DMS153 (cell line): ENCODE data around the gene KRTAP22-1.

ENCODE experiments used
- DNase-seq: peaks from one replicate; lab custom pipeline; 2025; lab: John Stamatoyannopoulos, UW

The KRTAP22-1 gene

DNA sequence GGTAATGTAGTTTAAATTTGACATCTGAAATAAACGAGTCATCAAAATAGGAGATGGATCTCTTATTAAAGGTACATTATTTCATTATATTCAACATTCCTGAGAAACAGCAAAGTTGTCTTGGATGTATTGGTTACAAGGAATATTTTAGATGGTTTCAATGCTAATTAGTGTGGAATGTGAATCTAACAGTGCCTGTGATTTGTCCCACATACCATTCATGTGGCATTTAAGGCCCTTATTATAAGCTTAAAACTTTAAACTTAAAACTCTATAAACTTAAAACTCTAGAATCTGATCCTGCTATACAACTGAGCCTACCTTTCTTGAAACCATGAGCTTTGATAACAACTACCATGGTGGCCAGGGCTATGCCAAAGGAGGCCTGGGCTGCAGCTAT is at the start of gene KRTAP22-1:
TSS of gene KRTAP22-1 (plus strand) at position 301 of the 400 bp plus-strand sequence.
- no peak for DNase-seq

DNA sequence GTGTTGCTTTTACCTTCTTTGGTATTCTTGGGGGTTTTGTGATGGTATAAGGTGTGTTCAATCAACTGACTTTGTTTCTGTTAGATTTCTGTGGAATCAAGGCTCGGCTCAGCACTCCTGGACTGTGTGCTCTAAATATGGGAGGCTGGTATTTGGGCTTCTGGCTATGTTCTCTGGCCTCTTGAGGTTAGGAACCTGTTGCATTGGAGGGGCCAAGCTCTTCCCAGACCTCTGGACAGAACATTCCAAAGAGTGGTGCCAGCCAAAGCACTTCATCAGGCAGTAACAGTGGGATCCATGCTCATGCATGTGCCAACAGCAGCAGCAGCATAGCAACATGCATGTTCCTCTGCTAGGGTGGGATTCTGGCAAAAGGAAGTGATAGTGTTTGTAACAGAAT is 48.1 kb upstream of the KRTAP22-1 start:
- DNase-seq: no peak

DNA sequence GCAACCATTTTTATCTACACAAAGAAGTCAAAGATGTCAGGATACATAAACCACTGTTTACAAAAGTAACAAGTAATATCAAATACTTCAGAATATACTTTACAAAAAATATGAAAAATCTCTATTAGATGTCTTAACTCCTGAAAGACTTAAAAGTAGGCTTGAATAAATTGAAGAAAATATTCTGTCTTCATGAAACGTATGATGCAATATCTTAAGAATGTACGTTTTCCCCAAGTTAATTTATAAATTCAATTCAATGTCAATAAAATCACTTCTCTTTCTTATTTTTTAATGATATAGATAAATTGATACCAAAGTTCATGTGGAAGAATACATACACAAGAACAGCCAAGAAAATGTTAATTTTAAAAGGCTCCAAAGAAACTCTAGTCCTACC is 45.8 kb upstream of the KRTAP22-1 start:
- no peak for DNase-seq

DNA sequence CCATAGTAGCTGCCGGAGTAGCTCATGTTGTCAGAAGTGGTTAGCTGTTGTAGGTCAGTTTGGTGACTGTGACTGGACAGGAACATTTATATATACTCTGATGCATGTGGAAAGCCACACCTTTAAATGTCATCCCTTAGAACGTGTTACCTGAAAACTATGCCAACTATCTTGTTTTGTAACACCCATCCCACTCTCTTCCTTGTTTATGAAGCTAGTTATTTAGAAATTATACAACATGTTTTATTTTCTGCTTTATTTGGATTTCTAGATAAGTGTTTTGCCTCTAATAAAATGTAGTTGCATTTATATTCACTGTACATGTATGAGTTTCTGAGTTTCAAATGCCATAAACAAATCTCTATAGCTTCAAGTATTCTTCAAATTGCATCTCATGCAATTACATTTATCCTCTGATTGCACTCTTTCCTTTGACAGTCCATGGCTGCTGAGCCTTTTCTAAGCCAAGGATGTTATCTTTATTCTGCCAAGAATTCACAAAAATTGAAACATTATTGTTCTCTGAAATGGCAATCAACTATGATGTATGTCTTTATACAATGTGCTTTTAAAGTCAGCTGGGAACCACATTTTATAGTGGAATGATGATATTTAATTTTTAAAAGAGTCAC is 39.5 kb upstream of the KRTAP22-1 start, which contains the start of gene KRTAP19-7:
TSS of gene KRTAP19-7 (minus strand) at position 51 of the 632 bp plus-strand sequence. CDS start at position 26, 25 bp downstream.
- no peak for DNase-seq

DNA sequence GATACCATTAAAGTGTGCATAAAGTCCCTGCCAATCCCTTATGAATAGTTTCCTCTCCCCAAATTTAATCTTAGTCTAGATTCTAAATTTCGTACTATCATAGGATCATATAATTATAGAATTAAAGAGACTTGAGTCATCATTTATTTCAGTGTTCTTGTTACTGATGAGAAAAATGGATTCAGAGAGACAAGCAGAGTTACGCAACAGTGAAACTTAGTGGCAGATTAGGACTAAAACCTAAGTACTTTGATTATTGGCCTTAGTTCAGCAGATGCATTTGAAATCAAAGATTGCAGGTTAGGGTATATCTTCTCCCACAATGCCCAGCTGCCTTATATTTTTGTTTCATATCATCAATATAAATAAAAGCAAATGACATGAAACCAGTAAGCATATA is 38.9 kb upstream of the KRTAP22-1 start:
- no peak for DNase-seq

DNA sequence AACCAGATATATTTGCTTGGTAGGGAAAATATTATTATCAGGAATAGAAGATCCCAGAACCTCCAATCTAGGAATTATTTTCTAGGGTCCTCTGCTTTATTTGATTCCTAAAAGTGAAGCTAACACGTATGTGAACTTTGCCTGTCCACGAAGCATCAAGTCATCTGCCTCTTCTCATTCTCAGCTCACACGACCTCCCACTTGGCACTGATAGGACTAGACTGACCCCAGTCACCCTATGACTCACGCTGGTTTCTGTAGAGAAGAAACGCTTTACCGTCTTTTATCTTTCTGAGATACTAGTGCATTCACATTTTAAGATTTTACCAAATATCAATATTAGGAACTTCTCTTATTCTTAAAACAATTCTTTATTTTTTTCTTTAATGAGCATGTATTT is 37.8 kb upstream of the KRTAP22-1 start:
- no peak for DNase-seq

DNA sequence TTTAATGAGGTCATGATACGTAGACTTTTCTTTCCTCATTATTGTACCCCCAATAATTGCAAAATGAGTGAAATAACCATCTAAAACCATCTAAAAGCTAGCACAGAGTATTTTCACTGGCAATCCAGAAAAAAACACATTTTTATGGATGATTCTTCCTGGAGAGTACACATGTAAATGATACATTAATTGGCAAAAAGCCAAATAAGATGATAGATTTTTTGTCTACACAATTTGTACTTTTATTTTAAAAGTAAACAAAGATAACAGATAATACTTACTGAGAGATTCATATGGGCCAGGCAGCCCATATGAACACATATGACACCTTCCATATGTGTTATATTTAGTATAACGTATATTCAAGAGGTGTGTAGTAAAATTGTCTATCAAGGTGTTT is 37.3 kb upstream of the KRTAP22-1 start:
- DNase-seq: no peak

DNA sequence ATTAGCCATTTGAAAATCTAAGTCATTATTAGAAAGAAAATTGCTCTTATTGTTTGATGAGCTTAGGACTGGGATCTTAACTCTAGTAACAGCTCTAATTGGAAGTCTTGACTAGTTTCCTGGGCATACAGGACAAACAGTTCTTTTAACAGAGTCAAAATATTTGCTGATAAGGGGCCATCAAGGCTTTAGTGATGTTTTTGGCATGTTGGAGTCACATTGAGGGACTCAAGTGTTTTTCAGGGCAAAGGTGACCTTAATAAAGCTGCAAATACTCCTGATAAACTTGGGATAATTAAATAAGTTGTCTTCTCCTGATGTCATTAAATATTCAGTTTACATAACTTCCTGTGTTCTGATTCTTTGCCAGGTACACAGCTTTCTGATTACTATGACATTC is 33.3 kb upstream of the KRTAP22-1 start:
- DNase-seq: no peak

DNA sequence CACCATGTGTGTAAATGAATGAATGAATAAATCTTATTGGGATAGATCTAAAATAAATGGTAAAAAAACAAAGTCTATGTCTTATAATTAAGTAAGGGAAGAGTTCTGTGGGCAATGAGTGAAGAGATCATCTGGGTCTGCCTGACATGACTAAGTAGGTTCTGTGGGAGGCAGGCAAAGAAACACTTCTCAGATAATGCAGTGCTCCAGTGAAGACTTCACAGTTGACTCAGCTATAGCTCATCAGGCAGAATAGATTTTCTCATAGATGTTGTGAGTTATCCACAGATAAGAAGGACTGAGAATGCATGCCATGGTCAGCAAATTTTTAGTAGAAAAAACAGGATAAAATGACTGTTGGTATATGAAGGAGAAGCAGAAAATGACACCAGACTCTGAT is 23.1 kb upstream of the KRTAP22-1 start:
- no peak for DNase-seq

DNA sequence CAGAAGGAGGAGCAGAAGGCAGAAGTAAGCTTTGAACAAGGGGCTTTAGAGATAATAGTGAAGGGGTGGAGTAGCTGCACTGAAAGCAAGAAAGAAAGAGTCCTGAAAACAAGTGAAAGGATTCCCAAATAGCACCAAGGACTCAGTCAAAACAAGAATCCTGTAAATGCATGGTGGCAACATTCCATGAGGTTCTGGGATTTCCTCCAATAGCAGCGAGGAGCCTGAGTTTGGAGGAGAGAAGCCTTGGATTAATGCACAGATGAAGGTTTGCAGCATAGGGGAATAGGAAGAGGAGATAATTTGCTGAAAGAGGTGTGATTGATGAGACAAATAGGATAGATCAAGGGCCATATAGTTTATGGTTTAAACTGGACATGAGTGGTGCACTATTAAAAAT is 21.5 kb upstream of the KRTAP22-1 start:
- no peak for DNase-seq

DNA sequence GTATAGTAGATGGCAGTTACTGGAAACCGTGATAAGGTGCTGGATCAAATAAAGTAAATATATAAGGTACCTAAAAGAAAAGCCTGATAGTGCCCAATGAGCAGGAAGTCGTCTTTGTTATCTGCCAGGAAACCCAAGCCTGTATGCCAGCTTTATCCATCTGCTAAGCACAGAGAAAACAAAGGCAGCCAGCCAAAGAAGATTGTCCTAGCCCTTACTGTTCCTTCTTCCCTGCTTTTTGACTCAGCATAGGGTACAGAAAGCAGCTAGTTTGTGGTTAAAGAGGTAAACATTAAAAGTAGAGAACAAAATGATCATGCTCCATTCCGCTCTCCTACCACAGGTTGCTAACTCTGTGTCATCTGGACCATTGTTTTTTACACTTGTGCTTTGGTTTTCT is 20.8 kb upstream of the KRTAP22-1 start:
- no peak for DNase-seq

DNA sequence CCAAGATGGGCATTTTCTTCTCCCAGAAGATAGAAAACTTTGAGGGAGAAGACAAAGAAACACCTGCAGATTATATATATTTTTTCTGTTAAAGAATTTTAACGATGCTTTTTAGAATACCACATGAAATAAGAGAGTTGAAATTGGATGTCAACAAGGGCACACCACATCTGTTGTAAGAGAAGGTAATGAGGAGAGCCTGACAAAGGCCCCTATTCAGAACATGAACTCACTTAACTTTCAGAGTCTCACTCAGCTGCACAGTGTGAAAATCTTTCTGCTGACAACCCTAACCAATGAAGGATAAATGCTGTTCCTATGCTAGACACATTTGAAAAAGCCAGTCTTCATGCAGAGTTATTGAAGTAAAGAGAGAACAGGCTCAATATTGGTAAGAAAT is 18.0 kb upstream of the KRTAP22-1 start:
- no peak for DNase-seq

DNA sequence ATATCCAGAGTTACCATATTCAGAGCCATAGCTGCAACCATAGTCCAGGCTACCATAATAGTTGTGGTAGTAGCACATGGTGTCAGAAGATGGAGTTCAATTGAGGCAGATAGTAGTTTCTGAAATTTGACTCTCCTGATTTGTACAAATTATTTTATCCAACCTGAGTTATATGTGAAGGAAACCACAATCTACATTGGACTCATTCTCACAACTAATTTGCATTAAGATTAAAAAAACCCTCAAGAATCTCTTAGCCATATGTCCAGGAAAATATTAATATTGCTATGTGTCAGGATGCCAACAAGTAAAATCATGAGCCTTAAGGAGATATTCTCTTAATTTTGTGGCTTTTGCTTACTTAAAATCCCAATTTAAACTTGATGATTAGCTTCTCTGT is 10.6 kb upstream of the KRTAP22-1 start, which contains the start of gene KRTAP22-2:
TSS of gene KRTAP22-2 (minus strand) at position 101 of the 400 bp plus-strand sequence.
- DNase-seq: no peak

DNA sequence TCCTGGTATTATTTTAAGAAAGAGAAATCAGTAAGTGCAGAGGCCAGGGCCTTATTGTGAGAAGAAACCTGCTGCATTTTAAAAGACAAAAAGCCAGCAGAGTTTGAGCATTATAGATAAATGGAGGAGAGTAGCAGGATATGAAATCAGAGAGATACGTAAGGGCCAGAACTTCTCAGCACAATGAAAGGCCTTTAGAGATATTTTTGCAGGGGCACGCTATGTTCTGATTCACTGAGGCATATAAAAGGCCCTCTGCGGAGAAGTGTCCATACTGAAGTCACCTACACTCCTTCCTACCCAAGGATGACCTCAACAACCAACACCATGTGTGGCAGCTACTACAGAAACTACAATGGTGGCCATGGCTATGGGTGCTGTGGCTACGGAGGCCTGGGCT is 8.7 kb upstream of the KRTAP22-1 start, which contains the start of gene KRTAP6-3:
TSS of gene KRTAP6-3 (plus strand) at position 301 of the 400 bp plus-strand sequence. CDS start at position 307, 6 bp downstream.
- no peak for DNase-seq

DNA sequence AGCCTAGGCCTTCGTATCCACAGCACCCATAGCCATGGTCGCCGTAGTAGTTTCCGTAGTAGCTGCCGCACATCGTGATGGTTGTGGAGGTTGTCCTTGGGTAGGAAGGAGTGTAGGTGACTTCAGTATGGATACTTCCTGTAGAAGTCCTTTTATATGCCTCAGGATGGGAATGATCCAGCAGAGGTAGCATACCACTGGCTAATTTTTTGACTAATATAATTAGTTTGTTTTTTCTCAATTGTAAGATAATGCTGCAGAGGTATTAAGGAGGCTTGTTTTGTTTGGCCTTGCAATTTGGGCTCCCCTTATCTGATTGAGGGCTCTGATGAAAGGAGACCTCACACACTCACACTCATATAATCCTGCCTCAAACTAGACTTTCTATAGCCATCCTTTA is 2.1 kb upstream of the KRTAP22-1 start, which contains the start of gene KRTAP6-2:
TSS of gene KRTAP6-2 (minus strand) at position 101 of the 400 bp plus-strand sequence. CDS start at position 73, 28 bp downstream.
- DNase-seq: no peak

DNA sequence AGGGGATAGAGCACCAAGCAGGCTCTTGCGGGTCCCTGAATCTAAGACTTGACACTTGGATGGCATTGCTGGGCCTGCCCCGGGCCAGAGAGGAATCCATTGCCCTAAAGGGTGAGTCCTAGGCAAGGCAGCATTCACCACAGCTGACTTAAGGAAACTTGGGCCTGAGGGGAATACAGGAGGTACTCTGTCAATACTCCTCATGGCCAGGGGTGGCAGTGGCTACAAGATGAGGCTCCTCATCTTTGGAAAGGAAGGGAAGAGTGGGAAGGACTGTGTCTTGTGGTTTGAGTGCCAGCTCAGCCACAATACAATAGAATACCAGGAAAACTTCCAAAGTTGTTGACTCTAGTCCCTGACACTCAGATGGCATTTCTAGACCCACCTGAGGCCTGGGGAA is 5.1 kb downstream of the KRTAP22-1 start:
- no peak for DNase-seq

DNA sequence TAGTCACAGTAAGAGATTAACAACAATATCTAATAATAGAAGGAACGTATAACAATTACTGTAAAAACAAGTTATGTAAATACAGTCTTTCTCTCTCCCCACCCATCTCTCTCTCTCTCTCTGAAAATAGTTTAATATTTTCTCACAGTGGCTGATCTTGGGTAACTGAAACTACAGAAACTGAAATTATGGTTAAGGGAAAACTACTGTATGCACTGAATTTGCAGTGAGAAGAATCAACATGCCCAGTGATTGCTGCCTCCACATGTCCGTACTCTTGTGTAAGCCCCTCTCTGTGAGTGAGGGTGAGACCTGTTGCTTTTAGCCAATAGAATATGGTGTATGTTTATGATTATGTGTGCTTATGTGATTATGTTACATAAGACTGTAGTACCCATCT is 11.2 kb downstream of the KRTAP22-1 start:
- no peak for DNase-seq

DNA sequence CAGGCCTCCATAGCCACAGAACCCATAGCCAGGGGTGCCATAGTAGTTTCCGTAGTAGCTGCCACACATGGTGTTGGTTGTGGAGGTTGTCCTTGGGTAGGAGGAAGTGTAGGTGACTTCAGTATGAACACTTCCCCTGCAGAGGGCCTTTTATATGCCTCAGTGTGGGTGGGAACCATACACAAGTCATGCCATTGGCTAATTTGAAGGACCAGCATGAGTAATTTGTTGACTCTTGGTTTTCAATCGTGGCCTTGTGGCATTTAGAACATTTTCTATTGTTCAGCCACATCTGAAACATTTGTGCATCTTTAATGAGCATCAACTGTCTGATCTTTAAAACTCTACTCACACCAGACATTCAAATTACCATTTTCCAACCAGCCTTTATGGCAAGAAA is 12.9 kb downstream of the KRTAP22-1 start, which contains the start of gene KRTAP6-1:
TSS of gene KRTAP6-1 (minus strand) at position 95 of the 400 bp plus-strand sequence. CDS start at position 69, 26 bp downstream.
- no peak for DNase-seq

DNA sequence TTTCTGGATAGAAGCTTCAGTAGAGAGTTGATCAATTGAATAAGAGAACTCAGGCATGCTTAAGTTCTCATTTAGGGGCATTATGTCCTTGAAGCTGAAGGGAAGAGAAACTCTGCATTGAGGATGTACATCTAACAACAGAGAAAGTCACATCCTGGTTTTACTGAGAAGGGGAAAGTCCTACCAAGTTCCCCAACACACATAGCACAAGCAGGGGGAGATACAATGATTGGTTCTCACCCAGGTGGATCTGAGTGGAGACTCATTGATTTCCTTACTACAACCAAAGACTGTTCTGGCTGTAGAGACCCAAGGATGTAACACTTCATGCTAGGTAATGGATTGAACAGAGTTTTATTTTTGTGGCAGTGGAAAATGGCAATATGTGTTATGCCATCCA is 14.3 kb downstream of the KRTAP22-1 start:
- no peak for DNase-seq

DNA sequence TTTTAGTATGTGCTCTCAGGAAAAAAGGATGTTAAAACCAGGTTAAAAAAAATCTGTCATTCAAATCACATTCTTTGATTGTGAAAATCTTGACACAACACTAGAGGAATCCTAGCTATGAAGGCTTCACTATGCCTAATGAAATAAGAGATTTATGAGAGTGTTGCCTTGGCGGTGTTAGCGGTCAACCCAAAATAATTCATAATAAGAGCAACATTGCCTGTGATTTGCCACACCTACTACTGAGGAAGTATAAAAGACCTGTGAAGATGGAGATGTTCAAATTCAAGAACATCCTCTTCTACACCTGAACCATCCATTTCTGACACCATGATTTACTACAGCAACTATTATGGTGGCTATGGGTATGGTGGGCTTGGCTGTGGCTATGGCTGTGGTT is 15.2 kb downstream of the KRTAP22-1 start, which contains the start of gene KRTAP20-1:
TSS of gene KRTAP20-1 (plus strand) at position 301 of the 400 bp plus-strand sequence. CDS start at position 331, 30 bp downstream.
- no peak for DNase-seq

DNA sequence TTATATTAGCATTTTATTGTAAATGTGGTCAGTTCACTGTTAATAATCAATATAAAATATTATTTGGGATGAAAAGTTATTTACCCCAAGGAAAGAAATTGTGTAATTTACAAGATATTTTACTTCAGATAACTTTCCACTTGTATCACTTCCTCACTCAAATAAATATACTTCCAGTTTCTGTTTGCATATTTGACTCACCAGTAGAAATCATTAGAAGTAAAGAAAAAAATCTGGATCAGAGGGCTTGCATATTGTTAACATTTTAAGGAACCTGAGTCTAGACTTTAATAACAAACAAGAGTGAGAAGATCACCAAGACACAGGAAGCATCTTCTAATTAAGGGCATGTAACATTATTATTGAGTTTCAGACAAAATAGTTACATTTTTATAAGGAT is 19.2 kb downstream of the KRTAP22-1 start:
- DNase-seq: no peak

DNA sequence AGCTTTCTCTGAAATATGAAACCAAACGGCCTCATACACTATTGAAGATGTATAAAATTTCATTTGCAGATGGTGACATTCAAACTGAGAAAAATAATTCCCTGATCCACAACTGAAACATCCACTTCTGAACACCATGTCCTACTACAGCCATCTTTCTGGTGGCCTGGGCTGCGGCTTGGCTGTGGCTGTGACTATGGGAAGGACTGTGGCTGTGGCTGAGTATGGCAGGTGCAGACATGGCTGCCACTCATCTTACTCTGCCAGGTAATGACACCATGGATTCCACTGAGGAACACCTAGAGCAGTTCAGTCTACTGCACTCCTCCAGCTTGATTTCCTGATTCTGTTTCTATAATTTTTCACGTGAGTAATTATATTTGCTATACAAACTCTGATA is 19.6 kb downstream of the KRTAP22-1 start, which contains the start of gene KRTAP20-4:
TSS of gene KRTAP20-4 (plus strand) at position 106 of the 400 bp plus-strand sequence.
- DNase-seq: no peak

DNA sequence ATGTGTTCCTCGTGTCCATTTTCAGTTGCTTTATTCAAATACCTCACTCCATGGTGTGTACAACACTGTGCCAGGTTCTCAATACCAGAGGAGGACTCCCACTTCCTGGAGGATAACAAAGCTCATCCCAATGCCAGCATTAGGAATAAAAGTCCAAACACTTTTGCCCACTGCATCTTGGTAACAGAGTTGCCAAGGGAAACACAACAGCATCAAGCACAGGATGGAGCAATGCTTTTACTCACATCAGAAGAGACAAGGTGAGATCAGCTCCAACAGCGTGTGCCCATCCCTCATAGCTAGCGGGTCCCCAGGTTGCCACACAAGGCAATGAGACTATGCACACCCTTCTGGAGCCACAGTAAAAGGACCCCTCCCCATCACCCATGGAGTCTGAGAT is 22.5 kb downstream of the KRTAP22-1 start:
- no peak for DNase-seq
